ENCODE measurements around the gene CD3E. TPM values are rescaled to one million over a fixed set of nuclear protein-coding genes. Genes with fewer than 3 reads are reported as not detected.

CD3E gene
- total and polyA plus RNA-seq, 9 of the 15 experiments (the other 6 are each of a cell fraction or from before 2014, with no cell fraction given): 0.07 to 0.62 (median 0.19) TPM; not detected in 5

DNA sequence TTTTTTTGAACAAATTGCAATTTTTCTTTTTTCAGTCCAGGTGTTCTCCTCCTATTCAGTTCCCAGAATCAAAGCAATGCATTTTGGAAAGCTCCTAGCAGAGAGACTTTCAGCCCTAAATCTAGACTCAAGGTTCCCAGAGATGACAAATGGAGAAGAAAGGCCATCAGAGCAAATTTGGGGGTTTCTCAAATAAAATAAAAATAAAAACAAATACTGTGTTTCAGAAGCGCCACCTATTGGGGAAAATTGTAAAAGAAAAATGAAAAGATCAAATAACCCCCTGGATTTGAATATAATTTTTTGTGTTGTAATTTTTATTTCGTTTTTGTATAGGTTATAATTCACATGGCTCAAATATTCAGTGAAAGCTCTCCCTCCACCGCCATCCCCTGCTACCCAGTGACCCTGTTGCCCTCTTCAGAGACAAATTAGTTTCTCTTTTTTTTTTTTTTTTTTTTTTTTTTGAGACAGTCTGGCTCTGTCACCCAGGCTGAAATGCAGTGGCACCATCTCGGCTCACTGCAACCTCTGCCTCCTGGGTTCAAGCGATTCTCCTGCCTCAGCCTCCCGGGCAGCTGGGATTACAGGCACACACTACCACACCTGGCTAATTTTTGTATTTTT, 48.7 kb downstream of the CD3E start (continued):
- TF ChIP-seq, protein P1, sequence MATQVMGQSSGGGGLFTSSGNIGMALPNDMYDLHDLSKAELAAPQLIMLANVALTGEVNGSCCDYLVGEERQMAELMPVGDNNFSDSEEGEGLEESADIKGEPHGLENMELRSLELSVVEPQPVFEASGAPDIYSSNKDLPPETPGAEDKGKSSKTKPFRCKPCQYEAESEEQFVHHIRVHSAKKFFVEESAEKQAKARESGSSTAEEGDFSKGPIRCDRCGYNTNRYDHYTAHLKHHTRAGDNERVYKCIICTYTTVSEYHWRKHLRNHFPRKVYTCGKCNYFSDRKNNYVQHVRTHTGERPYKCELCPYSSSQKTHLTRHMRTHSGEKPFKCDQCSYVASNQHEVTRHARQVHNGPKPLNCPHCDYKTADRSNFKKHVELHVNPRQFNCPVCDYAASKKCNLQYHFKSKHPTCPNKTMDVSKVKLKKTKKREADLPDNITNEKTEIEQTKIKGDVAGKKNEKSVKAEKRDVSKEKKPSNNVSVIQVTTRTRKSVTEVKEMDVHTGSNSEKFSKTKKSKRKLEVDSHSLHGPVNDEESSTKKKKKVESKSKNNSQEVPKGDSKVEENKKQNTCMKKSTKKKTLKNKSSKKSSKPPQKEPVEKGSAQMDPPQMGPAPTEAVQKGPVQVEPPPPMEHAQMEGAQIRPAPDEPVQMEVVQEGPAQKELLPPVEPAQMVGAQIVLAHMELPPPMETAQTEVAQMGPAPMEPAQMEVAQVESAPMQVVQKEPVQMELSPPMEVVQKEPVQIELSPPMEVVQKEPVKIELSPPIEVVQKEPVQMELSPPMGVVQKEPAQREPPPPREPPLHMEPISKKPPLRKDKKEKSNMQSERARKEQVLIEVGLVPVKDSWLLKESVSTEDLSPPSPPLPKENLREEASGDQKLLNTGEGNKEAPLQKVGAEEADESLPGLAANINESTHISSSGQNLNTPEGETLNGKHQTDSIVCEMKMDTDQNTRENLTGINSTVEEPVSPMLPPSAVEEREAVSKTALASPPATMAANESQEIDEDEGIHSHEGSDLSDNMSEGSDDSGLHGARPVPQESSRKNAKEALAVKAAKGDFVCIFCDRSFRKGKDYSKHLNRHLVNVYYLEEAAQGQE (IDR thresholded peaks at IDR 0.05; ENCODE audit: borderline replicate concordance): peak; percentile 48; the same call in 1 of the 2 replicates
- TF ChIP-seq, protein P1 (CRISPR knock-in tag; IDR thresholded peaks at IDR 0.05; ENCODE audit: low read depth): no peak
- 0 out of 2 replicates have a peak, but pooled peaks have one; percentile 7 for TF ChIP-seq ZNF384 (IDR thresholded peaks at IDR 0.05; ENCODE audit: low read depth, low read length)
- 0 out of 2 replicates have a peak, but pooled peaks have one; percentile 33 for TF ChIP-seq ZNF766 (CRISPR knock-in tag; conservative IDR thresholded peaks at IDR 0.05)
- TF ChIP-seq ZNF146 (CRISPR knock-in tag; IDR thresholded peaks at IDR 0.05; ENCODE audit: unreplicated experiment): no peak

All from K562 (cell line).